K562 treated with DMSO at 1 percent for 48 hours (cell line): ENCODE results near the gene CHERP. TPM values are rescaled to one million over a fixed set of nuclear protein-coding genes. Genes with fewer than 3 reads are reported as not detected.

Experiments used
- total RNA-seq: library from RNA; unstranded; fragments of 300-600 nt; gene quantifications from 2 replicates; pipeline ENCODE4 v1.2.3, GENCODE V29; 2022; ENCODE audit warnings: low replicate concordance; ENCODE audit errors: extremely low read depth

Gene CHERP
- total RNA-seq = 213 TPM in 1 of 2 replicates, not detected in the other

DNA sequence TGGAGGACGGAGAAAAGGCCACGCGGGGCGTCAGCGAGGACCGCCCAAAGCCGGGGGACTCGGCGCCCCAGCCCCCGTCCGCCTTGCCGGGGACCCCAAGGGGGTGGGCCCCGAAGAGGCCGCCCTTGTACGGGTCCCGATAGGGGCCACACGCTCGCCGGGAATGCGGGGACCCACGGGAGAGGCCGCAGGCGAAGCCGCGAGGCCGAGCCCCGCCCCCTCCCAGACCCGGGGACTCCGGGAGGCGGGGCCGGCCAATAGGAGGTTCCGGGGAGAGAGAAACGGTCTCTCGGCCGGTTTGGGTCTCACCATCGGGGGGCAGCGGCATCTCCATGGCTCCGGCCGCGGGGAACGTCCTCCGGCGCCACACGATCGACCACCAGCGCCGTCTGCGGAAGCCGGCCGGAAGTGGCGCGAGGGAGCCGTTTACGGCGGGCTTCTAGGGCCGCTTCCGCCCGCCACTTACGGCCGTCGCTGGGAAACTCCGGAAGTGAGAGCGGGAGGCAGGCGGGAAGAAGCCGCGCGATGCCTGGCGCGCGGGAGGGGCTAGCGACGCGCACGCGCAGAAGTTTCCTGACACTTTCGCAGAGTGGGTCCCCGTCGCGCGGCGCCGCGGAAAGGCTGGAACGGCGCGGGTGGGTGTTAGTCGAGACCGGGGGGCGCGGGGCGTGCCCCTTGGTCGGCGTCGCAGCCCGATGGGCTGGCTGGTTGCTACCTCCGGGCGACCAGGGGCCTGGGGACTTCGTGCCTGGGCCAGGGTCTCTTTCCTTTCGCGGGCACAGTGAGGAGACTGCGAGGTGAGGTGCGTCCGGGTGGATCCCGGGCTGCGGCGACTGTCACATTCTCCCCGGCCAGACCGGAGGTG lies at the start of gene CHERP:
TSS of gene CHERP (minus strand) at position 393 of the 865 bp plus-strand sequence. CDS start at position 334, 59 bp downstream.

DNA sequence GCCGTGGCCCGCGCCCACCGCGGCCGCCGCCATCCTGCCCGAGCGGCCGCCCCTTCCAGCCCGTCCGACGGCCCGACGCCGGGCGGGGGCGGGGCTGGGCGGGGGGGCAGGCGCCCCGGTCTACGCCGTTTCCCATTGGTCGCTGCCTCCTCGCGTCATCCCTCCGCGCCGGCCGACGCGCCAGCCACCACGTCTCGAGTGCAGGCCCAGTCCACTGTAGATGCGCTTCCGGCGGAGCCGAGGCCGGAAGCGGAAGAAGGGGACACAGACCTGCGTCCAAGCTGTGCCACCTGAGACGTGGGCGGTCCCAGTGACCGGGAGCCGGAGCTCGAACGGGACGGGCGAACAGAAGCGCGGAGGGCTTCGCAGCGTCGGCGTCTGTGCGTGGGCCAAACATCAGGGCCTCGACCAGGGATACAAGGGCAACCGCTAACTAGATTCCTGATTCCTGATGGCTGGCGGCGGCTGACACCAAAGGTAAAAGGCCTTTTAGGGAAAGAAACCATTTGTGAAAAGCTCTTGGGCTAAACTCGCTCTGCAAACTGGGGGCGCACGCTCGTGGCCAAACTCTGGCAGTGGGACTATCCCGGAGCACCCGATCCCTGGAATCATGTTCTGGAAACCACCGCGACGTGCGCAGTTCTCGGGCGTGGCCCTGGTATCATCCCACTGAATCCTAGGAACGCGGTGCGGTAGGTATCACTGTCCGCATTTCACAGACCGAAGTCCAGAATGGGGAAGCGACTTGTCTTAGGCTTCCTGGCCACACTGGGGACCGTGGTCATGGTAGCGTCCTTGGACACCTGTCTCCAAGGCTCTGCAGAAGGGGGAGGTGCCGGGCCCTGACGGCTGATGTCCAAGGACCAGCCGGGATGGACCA lies 30.3 kb upstream of the CHERP start, which contains the start of gene SLC35E1:
TSS of gene SLC35E1 (minus strand) at position 84 of the 880 bp plus-strand sequence. CDS start at position 33, 51 bp downstream.

DNA sequence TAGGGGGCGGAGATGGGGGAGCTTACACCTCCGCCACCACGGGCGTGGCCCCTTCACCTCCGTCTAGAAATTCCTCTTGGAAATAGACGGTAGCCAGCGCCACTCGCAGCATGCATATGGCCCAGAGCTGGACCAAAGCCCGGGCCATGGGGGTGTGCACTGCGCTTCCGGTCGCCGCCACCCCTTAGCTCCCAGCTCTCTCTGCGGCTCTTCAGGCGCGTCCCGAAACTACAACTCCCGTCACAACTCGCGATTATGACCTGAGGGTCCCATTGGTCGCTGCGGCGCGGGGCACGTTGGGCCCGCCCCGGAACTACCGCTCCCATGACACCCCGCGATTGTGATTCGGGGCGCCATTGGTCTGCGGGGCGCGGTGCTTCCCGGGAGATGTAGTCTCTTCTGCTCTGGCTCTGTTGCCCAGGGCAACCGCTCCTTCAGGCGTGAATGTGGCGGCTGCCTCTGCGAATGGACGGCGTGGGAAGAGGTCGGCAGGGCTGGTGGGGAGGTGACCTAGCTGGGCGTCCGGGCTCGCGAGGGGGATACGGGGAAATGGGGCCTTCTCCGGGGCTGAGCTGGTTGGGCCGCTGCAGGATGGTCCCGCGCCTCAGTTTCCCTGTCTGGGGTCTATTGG lies 46.1 kb downstream of the CHERP start, which contains the start of the genes C19orf44 and CALR3:
TSS of gene C19orf44 (plus strand) at position 413 of the 631 bp plus-strand sequence. CDS start 4,399 bp downstream, outside the sequence.
TSS of gene CALR3 (minus strand) at position 186 of the 631 bp plus-strand sequence. CDS start at position 148, 38 bp downstream.

Other genes starting within 250 kb of the CHERP start
- gene KLF2, start 217.6 kb downstream of the CHERP start, total RNA-seq = not detected in 2 replicates
- not detected in 2 replicates for gene EPS15L1, start 70.5 kb downstream of the CHERP start, total RNA-seq
- gene CALR3, start 46.3 kb downstream of the CHERP start, total RNA-seq = not detected in 2 replicates
- not detected in 2 replicates for gene C19orf44, start 46.0 kb downstream of the CHERP start, total RNA-seq
- not detected in 2 replicates for gene SLC35E1, start 30.0 kb upstream of the CHERP start, total RNA-seq
- gene MED26, start 85.8 kb upstream of the CHERP start, total RNA-seq = not detected in 2 replicates
- not detected in 2 replicates for gene SMIM7, start 117.7 kb upstream of the CHERP start, total RNA-seq
- not detected in 2 replicates for gene TMEM38A, start 118.7 kb upstream of the CHERP start, total RNA-seq
- not detected in 2 replicates for gene NWD1, start 177.4 kb upstream of the CHERP start, total RNA-seq